Activated naive CD8-positive, alpha-beta T cell treated with anti-CD3 and anti-CD28 coated beads, Interleukin-2, amount 10 ng/mL, durations not matched to agents 7 days and 5 days (primary cell): Measurements from ENCODE around the gene CYB5R2. TPM values are rescaled to one million over a fixed set of nuclear protein-coding genes. Genes with fewer than 3 reads are reported as not detected.

Source experiments
- ATAC-seq: fragments of 150-1000 bp; cut with Tn5 transposase; one replicate; pipeline ENCODE4 v1.10.0; 2021; ENCODE audit warnings: low read depth, moderate library complexity
- POLR2A ChIA-PET: fragments of 350-600 bp; sonication (Branson Sonifier 250); formaldehyde crosslinking; loops from one replicate; lab custom pipeline; 2021; ENCODE audit warnings: antibody characterized with exemption; lab: Charles Lee
- DNase-seq: peaks from one replicate; pipeline ENCODE4 v3.0.0; 2021
- H3K27ac Mint-ChIP-seq: one replicate; pipeline ENCODE4 v1.8.0; 2022; ENCODE audit warnings: mild to moderate bottlenecking, mixed read lengths
- H3K27me3 Mint-ChIP-seq: one replicate; pipeline ENCODE4 v1.8.0; 2022; ENCODE audit warnings: mild to moderate bottlenecking, moderate library complexity, mixed read lengths
- H3K36me3 Mint-ChIP-seq: one replicate; pipeline ENCODE4 v1.8.0; 2021; ENCODE audit warnings: mild to moderate bottlenecking, mixed read lengths
- H3K4me1 Mint-ChIP-seq: one replicate; pipeline ENCODE4 v1.8.0; 2021; ENCODE audit warnings: mixed read lengths
- H3K4me3 Mint-ChIP-seq: one replicate; pipeline ENCODE4 v1.8.0; 2022; ENCODE audit warnings: mild to moderate bottlenecking, moderate library complexity, mixed read lengths
- H3K9me3 Mint-ChIP-seq: one replicate; pipeline ENCODE4 v1.8.0; 2021; ENCODE audit warnings: mixed read lengths
- total RNA-seq, 2 experiments: library from RNA; stranded (reverse); gene quantifications; one replicate each; pipeline ENCODE4 v1.2.3, GENCODE V29; 2021

The CYB5R2 gene
- total RNA-seq, 2 experiments from 2014 or later, result 1.4 to 1.6 TPM

- ATAC-seq (no peak), DNase-seq (no peak)
- Mint-ChIP-seq H3K4me1 (peaks cover 1% of the 10 kb centered on the region), H3K9me3 (no peaks in the 10 kb centered on the region), H3K27ac (no peak overlapping the region), H3K36me3 (peaks cover 6% of the 10 kb centered on the region), H3K27me3 (no peaks in the 10 kb centered on the region), H3K4me3 (no peak overlapping the region)
- POLR2A ChIA-PET, result no interaction called here
Measured at GRCh38 chr11:7640816-7641215, 32.5 kb downstream of the CYB5R2 start.

- peaks cover 7% of the 10 kb centered on the region for H3K36me3 Mint-ChIP-seq
- no peaks in the 10 kb centered on the region for H3K9me3 Mint-ChIP-seq
- POLR2A ChIA-PET, result no interaction called here
- no peak overlapping the region for H3K4me3 Mint-ChIP-seq
- ATAC-seq (no peak), DNase-seq (no peak)
- peaks cover 1% of the 10 kb centered on the region for H3K4me1 Mint-ChIP-seq
- no peaks in the 10 kb centered on the region for H3K27me3 Mint-ChIP-seq
- no peak overlapping the region for H3K27ac Mint-ChIP-seq
Measured at GRCh38 chr11:7639643-7640025, 33.7 kb downstream of the CYB5R2 start.

- ATAC-seq (no peak), DNase-seq (no peak)
- Mint-ChIP-seq H3K36me3 (peaks cover 9% of the 10 kb centered on the region), H3K27me3 (no peaks in the 10 kb centered on the region), H3K4me1 (peaks cover 1% of the 10 kb centered on the region), H3K9me3 (no peaks in the 10 kb centered on the region), H3K4me3 (no peak overlapping the region), H3K27ac (no peak overlapping the region)
- POLR2A ChIA-PET, result no interaction called here
Measured at GRCh38 chr11:7638710-7639642, 34.3 kb downstream of the CYB5R2 start.

GRCh38 chr11:7637447-7638157 lies 35.7 kb downstream of the CYB5R2 start:
- Mint-ChIP-seq H3K36me3 (peaks cover 9% of the 10 kb centered on the region), H3K4me1 (peaks cover 1% of the 10 kb centered on the region), H3K4me3 (no peak overlapping the region), H3K27me3 (no peaks in the 10 kb centered on the region), H3K9me3 (no peaks in the 10 kb centered on the region), H3K27ac (no peak overlapping the region)
- DNase-seq (no peak), ATAC-seq (no peak)
- POLR2A ChIA-PET, result interaction anchor here (0.6 kb wide), 1 partner anchor 1408 kb away, joined by 3 read pairs; no protein-coding TSS in a partner anchor

- no peak overlapping the region for H3K27ac Mint-ChIP-seq
- DNase-seq, result no peak
- H3K9me3 Mint-ChIP-seq, result no peaks in the 10 kb centered on the region
- ATAC-seq, result no peak
- no peak overlapping the region for H3K4me3 Mint-ChIP-seq
- H3K27me3 Mint-ChIP-seq, result no peaks in the 10 kb centered on the region
- H3K4me1 Mint-ChIP-seq, result peaks cover 1% of the 10 kb centered on the region
- peaks cover 11% of the 10 kb centered on the region for H3K36me3 Mint-ChIP-seq
- POLR2A ChIA-PET, result no interaction called here
Measured at GRCh38 chr11:7636350-7636749, 37.0 kb downstream of the CYB5R2 start.

GRCh38 chr11:7635708-7636107 lies 37.6 kb downstream of the CYB5R2 start:
- peaks cover 1% of the 10 kb centered on the region for H3K4me1 Mint-ChIP-seq
- no peak overlapping the region for H3K4me3 Mint-ChIP-seq
- POLR2A ChIA-PET, result no interaction called here
- H3K27me3 Mint-ChIP-seq, result no peaks in the 10 kb centered on the region
- H3K27ac Mint-ChIP-seq, result no peak overlapping the region
- ATAC-seq (no peak), DNase-seq (no peak)
- H3K9me3 Mint-ChIP-seq, result no peaks in the 10 kb centered on the region
- H3K36me3 Mint-ChIP-seq, result peaks cover 11% of the 10 kb centered on the region

- H3K36me3 Mint-ChIP-seq, result peaks cover 11% of the 10 kb centered on the region
- POLR2A ChIA-PET, result no interaction called here
- DNase-seq, result no peak
Measured at GRCh38 chr11:7635137-7635536, 38.2 kb downstream of the CYB5R2 start.

GRCh38 chr11:7632211-7632610 lies 41.1 kb downstream of the CYB5R2 start:
- POLR2A ChIA-PET, result no interaction called here
- H3K9me3 Mint-ChIP-seq, result no peaks in the 10 kb centered on the region
- ATAC-seq, result no peak

More at GRCh38 chr11:7635137-7635536, 38.2 kb downstream of the CYB5R2 start:
- no peak overlapping the region for H3K4me3 Mint-ChIP-seq
- ATAC-seq, result no peak
- no peak overlapping the region for H3K27ac Mint-ChIP-seq
- H3K27me3 Mint-ChIP-seq, result no peaks in the 10 kb centered on the region
- H3K4me1 Mint-ChIP-seq, result peaks cover 1% of the 10 kb centered on the region
- no peaks in the 10 kb centered on the region for H3K9me3 Mint-ChIP-seq

GRCh38 chr11:7630002-7630401 lies 43.3 kb downstream of the CYB5R2 start:
- H3K9me3 Mint-ChIP-seq, result no peaks in the 10 kb centered on the region
- no peaks in the 10 kb centered on the region for H3K4me1 Mint-ChIP-seq
- POLR2A ChIA-PET, result no interaction called here
- H3K36me3 Mint-ChIP-seq, result peaks cover 9% of the 10 kb centered on the region
- no peak for DNase-seq
- ATAC-seq, result no peak
- H3K27me3 Mint-ChIP-seq, result no peaks in the 10 kb centered on the region
- H3K4me3 Mint-ChIP-seq, result no peak overlapping the region
- no peak overlapping the region for H3K27ac Mint-ChIP-seq

More at GRCh38 chr11:7632211-7632610, 41.1 kb downstream of the CYB5R2 start:
- peaks cover 11% of the 10 kb centered on the region for H3K36me3 Mint-ChIP-seq
- no peaks in the 10 kb centered on the region for H3K4me1 Mint-ChIP-seq
- H3K27ac Mint-ChIP-seq, result no peak overlapping the region
- DNase-seq, result no peak
- no peak overlapping the region for H3K4me3 Mint-ChIP-seq
- no peaks in the 10 kb centered on the region for H3K27me3 Mint-ChIP-seq

- no peaks in the 10 kb centered on the region for H3K27me3 Mint-ChIP-seq
- H3K9me3 Mint-ChIP-seq, result no peaks in the 10 kb centered on the region
- H3K36me3 Mint-ChIP-seq, result peaks cover 5% of the 10 kb centered on the region
- H3K4me1 Mint-ChIP-seq, result no peaks in the 10 kb centered on the region
- no peak for DNase-seq
- POLR2A ChIA-PET, result no interaction called here
- ATAC-seq, result no peak
- no peak overlapping the region for H3K4me3 Mint-ChIP-seq
- H3K27ac Mint-ChIP-seq, result no peak overlapping the region
Measured at GRCh38 chr11:7628660-7629059, 44.6 kb downstream of the CYB5R2 start.

- Mint-ChIP-seq H3K9me3 (no peaks in the 10 kb centered on the region), H3K36me3 (peaks cover 1% of the 10 kb centered on the region), H3K27me3 (no peaks in the 10 kb centered on the region), H3K27ac (no peak overlapping the region), H3K4me3 (no peak overlapping the region), H3K4me1 (no peaks in the 10 kb centered on the region)
- ATAC-seq, result no peak
- DNase-seq, result no peak
- POLR2A ChIA-PET, result no interaction called here
Measured at GRCh38 chr11:7622721-7623120, 50.6 kb downstream of the CYB5R2 start.

- H3K27me3 Mint-ChIP-seq, result no peaks in the 10 kb centered on the region
- H3K27ac Mint-ChIP-seq, result no peak overlapping the region
- no peaks in the 10 kb centered on the region for H3K4me1 Mint-ChIP-seq
- no peak overlapping the region for H3K4me3 Mint-ChIP-seq
- ATAC-seq (no peak), DNase-seq (no peak)
- H3K36me3 Mint-ChIP-seq, result peaks cover 1% of the 10 kb centered on the region
- POLR2A ChIA-PET, result no interaction called here
- no peaks in the 10 kb centered on the region for H3K9me3 Mint-ChIP-seq
Measured at GRCh38 chr11:7621554-7621953, 51.7 kb downstream of the CYB5R2 start.

- Mint-ChIP-seq H3K27me3 (no peaks in the 10 kb centered on the region), H3K4me3 (no peak overlapping the region), H3K9me3 (no peaks in the 10 kb centered on the region), H3K27ac (no peak overlapping the region), H3K36me3 (peaks cover 1% of the 10 kb centered on the region), H3K4me1 (no peaks in the 10 kb centered on the region)
- no peak for ATAC-seq
- no peak for DNase-seq
- POLR2A ChIA-PET, result no interaction called here
Measured at GRCh38 chr11:7621090-7621489, 52.2 kb downstream of the CYB5R2 start.

GRCh38 chr11:7619322-7619721 lies 54.0 kb downstream of the CYB5R2 start:
- POLR2A ChIA-PET, result no interaction called here
- H3K4me3 Mint-ChIP-seq, result no peak overlapping the region
- DNase-seq, result no peak
- H3K9me3 Mint-ChIP-seq, result no peaks in the 10 kb centered on the region
- H3K27ac Mint-ChIP-seq, result no peak overlapping the region
- no peaks in the 10 kb centered on the region for H3K27me3 Mint-ChIP-seq
- H3K4me1 Mint-ChIP-seq, result no peaks in the 10 kb centered on the region
- no peaks in the 10 kb centered on the region for H3K36me3 Mint-ChIP-seq
- ATAC-seq, result no peak
